GM18909 (cell line): ENCODE results near the gene NXPH4.

ENCODE experiments used
- ATAC-seq: cut with Tn5 transposase; IDR thresholded peaks from one replicate; pipeline ENCODE4 v1.9.1; 2021; ENCODE audit warnings: mild to moderate bottlenecking; ENCODE audit not compliant: unreplicated experiment, poor library complexity

Gene NXPH4

DNA sequence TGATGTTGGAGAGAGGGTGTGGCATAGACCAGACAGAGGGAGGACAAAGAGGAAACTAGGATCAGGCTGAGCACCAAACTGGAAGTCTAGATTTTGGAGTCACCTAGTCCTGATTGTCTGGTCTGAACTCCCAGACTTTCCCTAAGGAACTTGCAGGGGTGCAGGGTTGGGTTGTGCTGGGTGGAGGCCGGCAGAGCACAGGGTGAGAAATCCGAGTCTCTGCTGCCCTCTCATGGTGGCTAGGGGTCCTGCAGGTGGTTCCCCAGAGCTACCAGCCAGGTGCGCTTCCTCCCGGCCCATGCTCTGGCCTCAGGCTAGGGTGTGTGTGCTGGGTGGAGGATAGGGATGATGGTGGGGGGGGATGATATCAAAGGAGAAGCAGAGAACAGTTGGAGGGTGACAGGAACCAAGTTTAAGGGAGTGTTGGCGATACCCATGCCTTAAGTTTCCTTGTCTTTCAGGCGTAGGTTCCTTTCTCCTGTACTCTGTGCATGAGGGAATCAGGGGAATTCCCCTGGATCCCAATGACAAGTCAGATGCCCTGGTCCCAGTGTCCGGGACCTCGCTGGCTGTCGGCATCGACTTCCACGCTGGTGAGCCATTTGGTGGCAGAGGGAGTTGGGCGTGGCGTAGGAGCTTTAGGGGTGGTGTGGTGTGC is 33.5 kb upstream of the NXPH4 start:
- peak; percentile 91 for ATAC-seq

DNA sequence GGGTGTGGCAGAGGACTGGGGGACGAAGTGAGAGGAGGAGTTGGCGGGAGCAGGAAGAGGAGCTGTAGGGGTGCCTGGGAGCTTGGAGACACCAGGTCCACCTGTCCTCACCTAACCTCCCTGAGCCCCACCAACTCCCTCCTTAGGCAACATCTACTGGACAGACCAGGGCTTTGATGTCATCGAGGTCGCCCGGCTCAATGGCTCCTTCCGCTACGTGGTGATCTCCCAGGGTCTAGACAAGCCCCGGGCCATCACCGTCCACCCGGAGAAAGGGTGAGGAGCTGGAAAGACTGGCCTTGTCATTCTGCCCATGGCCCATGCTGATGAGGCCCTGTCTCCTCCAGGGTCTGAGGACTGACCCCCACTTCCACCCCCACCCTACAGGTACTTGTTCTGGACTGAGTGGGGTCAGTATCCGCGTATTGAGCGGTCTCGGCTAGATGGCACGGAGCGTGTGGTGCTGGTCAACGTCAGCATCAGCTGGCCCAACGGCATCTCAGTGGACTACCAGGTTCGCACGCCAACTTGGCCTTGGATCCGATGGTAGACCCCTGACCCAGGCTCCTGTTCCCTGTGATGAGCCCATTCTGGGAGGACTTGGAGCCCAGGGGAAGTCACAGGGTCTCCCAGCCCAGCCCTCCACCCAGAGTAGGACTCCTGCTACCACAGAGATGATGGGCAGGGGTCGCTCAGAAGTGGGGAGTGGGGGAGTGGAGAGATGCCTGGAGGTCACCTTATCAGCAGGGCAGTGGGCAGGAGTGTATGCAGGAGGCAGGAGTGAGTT is 32.5 kb upstream of the NXPH4 start:
- ATAC-seq, result no peak

GRCh38 chr12:57185403-57185802 is 31.2 kb upstream of the NXPH4 start:
- no peak for ATAC-seq

- no peak for ATAC-seq
Observed at GRCh38 chr12:57185906-57186508, 30.6 kb upstream of the NXPH4 start.

DNA sequence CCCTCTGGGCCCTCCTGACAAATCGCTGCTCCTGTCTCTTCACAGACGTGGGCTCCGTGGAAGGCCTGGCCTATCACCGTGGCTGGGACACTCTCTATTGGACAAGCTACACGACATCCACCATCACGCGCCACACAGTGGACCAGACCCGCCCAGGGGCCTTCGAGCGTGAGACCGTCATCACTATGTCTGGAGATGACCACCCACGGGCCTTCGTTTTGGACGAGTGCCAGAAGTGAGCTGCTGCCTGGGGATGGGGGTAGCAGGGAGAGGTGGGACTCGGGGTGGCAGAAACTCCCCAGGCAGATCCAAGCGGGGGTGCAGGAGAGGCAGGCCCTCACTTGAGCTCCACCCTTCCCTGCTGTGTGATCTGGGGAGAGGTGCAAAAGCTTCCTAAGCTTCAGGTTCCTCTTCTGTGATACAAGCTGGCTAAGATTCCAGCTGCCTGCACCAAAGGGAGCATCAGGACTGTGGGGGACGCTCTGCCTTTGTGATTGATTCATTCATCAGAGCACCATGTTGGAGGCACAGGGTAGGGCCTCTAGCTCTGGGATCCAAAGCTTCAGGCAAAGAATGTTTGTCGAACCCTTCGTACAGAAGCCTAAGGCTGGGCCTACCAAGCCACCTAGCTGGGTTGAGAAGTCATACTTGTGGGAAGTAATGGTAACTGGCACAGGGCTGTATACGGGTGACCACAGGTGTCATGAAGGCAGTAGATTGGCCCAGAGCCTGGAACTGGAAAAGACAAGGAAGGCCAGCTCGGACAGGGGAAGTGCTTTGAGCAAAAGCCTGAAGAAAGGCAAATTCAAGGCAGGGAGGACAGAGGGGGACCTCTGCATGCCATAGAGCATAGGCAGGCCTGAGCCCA is 29.1 kb upstream of the NXPH4 start:
- ATAC-seq, result no peak

GRCh38 chr12:57188090-57188425 is 28.5 kb upstream of the NXPH4 start:
- ATAC-seq, result no peak

DNA sequence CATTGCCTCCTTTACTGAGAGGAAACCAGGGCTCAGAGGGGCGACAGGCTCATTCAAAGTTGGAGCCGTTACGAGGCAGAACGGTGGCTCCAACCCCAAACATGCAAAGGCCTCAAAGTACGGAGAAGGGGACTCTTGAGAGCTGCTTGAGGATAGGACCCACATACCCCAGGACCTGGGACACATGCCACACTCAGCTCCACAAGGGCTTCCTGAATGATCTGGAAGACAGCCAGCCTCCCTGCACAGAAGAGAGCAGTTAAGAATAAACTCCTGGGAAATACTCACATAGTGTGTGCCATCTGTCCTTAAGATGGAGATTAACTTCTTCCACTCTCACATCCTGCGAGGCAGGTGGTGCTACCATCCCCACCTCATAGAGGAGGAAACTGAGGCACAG is 26.6 kb upstream of the NXPH4 start:
- no peak for ATAC-seq

DNA sequence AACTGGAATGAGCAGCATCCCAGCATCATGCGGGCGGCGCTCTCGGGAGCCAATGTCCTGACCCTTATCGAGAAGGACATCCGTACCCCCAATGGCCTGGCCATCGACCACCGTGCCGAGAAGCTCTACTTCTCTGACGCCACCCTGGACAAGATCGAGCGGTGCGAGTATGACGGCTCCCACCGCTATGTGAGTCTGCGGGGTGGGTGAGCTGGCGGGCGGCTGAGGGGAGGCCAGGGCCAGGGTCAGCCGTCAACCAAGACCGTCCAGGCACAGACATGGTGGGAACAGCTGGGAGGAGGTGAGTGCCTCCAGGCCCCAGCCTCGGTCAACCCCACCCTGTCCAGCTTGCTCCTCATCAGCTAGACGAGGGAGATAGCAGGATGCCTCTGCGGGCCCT is 25.8 kb upstream of the NXPH4 start:
- ATAC-seq, result no peak

DNA sequence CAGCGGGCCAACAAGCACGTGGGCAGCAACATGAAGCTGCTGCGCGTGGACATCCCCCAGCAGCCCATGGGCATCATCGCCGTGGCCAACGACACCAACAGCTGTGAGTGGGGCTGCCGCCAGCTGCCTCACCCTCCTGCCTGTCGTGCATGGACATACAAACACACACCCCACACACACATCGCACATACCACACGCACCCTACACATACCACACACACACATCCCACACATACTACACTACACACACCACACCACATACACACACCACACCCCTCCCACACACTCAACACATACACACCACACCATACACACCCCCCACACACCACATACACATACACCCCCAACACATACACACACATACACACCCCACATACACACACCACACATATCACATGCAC is 25.2 kb upstream of the NXPH4 start:
- ATAC-seq, result no peak

DNA sequence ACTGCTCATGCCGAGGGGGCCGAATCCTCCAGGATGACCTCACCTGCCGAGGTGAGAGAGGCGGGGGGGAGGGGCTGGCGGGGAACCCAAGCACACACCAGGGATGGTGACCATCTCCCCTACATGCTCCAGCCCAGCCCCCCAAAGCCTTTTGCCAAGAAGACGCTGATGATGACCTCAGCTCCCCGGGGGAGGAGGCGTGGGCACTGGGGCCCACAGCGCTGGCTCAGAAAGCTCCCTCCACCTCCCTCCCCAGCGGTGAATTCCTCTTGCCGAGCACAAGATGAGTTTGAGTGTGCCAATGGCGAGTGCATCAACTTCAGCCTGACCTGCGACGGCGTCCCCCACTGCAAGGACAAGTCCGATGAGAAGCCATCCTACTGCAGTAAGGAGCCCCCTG is 23.7 kb upstream of the NXPH4 start:
- ATAC-seq, result no peak

DNA sequence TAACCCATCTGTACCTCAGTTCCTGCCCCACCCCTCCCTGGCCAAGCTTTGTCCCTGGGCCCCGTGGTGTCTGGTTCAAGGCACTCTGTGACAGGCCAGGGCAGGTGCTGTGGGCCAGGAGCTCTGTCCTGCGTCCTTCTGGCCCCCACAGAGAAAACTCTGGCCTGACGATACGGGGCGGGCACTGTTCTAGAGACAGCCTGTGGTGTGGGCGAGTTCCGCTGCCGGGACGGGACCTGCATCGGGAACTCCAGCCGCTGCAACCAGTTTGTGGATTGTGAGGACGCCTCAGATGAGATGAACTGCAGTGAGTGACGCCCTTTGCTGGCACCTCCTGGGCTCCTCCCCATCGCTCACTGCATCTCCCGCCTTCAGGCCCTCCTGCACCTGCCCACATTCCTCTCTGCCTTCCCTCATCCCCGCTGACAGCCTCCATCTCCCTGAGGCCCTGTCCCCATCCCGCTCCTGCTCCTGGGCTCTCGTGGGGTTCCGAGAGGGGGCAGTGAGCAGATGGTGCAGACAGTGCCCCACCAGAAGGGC is 22.8 kb upstream of the NXPH4 start:
- ATAC-seq, result no peak

- ATAC-seq, result no peak
Observed at GRCh38 chr12:57194253-57194652, 22.3 kb upstream of the NXPH4 start.

- no peak for ATAC-seq
Observed at GRCh38 chr12:57195186-57195585, 21.4 kb upstream of the NXPH4 start.

DNA sequence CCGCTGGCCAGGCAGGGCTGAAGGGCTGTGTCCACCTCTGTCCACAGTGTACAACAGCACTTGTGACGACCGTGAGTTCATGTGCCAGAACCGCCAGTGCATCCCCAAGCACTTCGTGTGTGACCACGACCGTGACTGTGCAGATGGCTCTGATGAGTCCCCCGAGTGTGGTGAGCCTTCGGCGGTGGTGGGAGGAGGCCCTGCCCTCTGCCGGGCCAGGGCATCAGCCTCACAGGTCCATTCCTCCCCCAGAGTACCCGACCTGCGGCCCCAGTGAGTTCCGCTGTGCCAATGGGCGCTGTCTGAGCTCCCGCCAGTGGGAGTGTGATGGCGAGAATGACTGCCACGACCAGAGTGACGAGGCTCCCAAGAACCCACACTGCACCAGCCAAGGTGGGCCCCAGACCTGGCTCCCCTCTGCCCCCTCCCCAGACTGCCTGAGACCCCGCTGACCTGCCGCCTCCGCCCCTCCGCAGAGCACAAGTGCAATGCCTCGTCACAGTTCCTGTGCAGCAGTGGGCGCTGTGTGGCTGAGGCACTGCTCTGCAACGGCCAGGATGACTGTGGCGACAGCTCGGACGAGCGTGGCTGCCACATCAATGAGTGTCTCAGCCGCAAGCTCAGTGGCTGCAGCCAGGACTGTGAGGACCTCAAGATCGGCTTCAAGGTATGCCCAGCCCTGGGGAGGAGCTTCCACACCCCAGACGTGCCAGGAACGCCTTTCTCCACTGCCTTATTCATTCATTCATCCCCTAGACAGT is 20.8 kb upstream of the NXPH4 start:
- ATAC-seq, result no peak

DNA sequence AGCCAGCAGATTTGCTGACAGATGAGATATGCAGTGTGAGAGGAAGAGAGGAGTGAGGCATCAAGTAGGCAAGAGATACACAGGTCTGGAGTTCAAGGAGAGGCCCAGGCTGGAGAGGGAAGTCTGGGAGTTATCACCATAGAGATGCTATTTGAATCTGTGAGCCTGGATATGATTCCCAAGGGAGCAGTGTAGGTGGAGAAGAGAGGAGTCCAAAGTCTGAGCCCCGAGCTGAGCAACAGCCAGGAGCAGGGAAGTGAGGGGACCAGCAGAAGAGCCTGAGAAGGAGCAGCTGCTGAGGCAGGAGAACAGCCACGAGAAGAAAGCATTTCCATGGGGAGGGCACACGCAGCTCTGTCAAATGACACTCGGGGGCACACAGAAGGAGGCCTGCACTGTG is 20.2 kb upstream of the NXPH4 start:
- no peak for ATAC-seq

GRCh38 chr12:57196956-57197355 is 19.6 kb upstream of the NXPH4 start:
- no peak for ATAC-seq

- ATAC-seq, result no peak
Observed at GRCh38 chr12:57198329-57198728, 18.3 kb upstream of the NXPH4 start.

DNA sequence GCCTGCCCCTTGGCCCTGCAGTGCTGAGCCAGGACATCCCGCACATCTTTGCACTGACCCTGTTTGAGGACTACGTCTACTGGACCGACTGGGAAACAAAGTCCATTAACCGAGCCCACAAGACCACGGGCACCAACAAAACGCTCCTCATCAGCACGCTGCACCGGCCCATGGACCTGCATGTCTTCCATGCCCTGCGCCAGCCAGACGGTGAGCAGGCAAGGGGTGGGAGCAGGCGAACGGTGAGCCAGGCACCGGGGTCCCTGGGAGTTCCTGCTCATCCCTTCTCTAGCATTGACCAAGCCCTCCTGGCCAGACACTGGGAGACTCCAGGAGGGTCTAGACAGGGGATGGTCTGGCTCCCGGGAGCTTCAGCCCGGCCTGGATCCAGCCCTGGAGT is 17.4 kb upstream of the NXPH4 start:
- no peak for ATAC-seq

GRCh38 chr12:57200497-57200896 is 16.1 kb upstream of the NXPH4 start:
- no peak for ATAC-seq

- ATAC-seq, result no peak
Observed at GRCh38 chr12:57201219-57201618, 15.4 kb upstream of the NXPH4 start.
